Caco-2 (cell line): ENCODE measurements around the gene FTCD. TPM values are rescaled to one million over a fixed set of nuclear protein-coding genes. Genes with fewer than 3 reads are reported as not detected.

Experiments
- BruUV-seq: library from RNA; stranded (reverse); fragments of 400-500 nt; replicated peaks from 2 replicates; lab custom pipeline; 2021; lab: Mats Ljungman, UMichigan
- CTCF ChIA-PET: fragments of 300-600 bp; sonication (Branson Sonifier 250); formaldehyde crosslinking; loops from one replicate; lab custom pipeline; 2022; ENCODE audit warnings: antibody characterized with exemption; lab: Charles Lee
- POLR2A ChIA-PET: fragments of 300-600 bp; sonication (Branson Sonifier 250); formaldehyde crosslinking; loops from one replicate; lab custom pipeline; 2022; ENCODE audit warnings: antibody characterized with exemption; lab: Charles Lee
- DNase-seq, 2 experiments: peaks; one replicate each; pipeline versions ENCODE4 v3.0.0 to v3.0.0-alpha.2; 2020 to 2022
- H3K27me3 ChIP-seq: replicated peaks from 2 replicates; pipeline ENCODE4 v1.6.0; 2011; ENCODE audit warnings: low read length; ENCODE audit not compliant: control insufficient read depth, insufficient read depth
- H3K36me3 ChIP-seq: 2 replicates; pipeline ENCODE4 v1.5.1; 2011; ENCODE audit warnings: low read length; ENCODE audit not compliant: control insufficient read depth, insufficient read depth
- H3K4me1 ChIP-seq: fragments of 250-450 bp; sonication (Bioruptor Pico); 2 replicates; pipeline ENCODE4 v1.5.1; 2020; ENCODE audit warnings: mild to moderate bottlenecking
- H3K4me3 ChIP-seq: 2 replicates; pipeline ENCODE4 v1.5.1; 2011; ENCODE audit warnings: low read depth, mild to moderate bottlenecking, control low read depth, low read length
- H3K9me3 ChIP-seq: fragments of 250-450 bp; sonication (Bioruptor Pico); 2 replicates; pipeline ENCODE4 v1.5.1; 2020; ENCODE audit warnings: mild to moderate bottlenecking, moderate library complexity
- H3K27ac Mint-ChIP-seq: one replicate; pipeline ENCODE4 v1.8.0; 2022; ENCODE audit warnings: mixed read lengths; ENCODE audit not compliant: unreplicated experiment
- H3K27me3 Mint-ChIP-seq: one replicate; pipeline ENCODE4 v1.8.0; 2022; ENCODE audit warnings: mixed read lengths; ENCODE audit not compliant: insufficient read depth, unreplicated experiment
- H3K36me3 Mint-ChIP-seq: one replicate; pipeline ENCODE4 v1.8.0; 2022; ENCODE audit warnings: mild to moderate bottlenecking, mixed read lengths; ENCODE audit not compliant: insufficient read depth, unreplicated experiment
- H3K4me1 Mint-ChIP-seq: one replicate; pipeline ENCODE4 v1.8.0; 2022; ENCODE audit warnings: low read depth, mixed read lengths; ENCODE audit not compliant: unreplicated experiment
- H3K4me3 Mint-ChIP-seq: one replicate; pipeline ENCODE4 v1.8.0; 2022; ENCODE audit warnings: mild to moderate bottlenecking, moderate library complexity, mixed read lengths; ENCODE audit not compliant: unreplicated experiment
- H3K9me3 Mint-ChIP-seq: one replicate; pipeline ENCODE4 v1.8.0; 2022; ENCODE audit warnings: mixed read lengths; ENCODE audit not compliant: unreplicated experiment
- intact Hi-C: fragments of 100-400 bp; cut with micrococcal nuclease; formaldehyde crosslinking; loops from one replicate; pipeline ENCODE4 v1.10.0; 2022; ENCODE audit not compliant: unreplicated experiment
- total RNA-seq: library from RNA; stranded (reverse); gene quantifications from 2 replicates; pipeline ENCODE4 v1.2.3, GENCODE V29; 2022
- TF ChIP-seq, protein P1 (sequence below), 2 experiments: fragments of 200-600 bp in 1 of 2; IDR thresholded peaks; 1 replicate in 1 of 2; 2 replicates in 1 of 2; pipeline versions ENCODE4 v1.5.1 to v1.8.0; 2011 to 2022; ENCODE audit warnings: antibody characterized with exemption in 1 of 2, control low read depth in 1 of 2, inconsistent platforms in 1 of 2, low read depth in 1 of 2, low read length in 1 of 2, mild to moderate bottlenecking in 1 of 2, moderate library complexity in 1 of 2; ENCODE audit not compliant: insufficient read depth in 1 of 2, severe bottlenecking in 1 of 2, unreplicated experiment in 1 of 2

Gene FTCD
- total RNA-seq, 1 experiment from 2014 or later: 3.5 TPM

- Histone ChIP-seq H3K36me3 (no peaks in the 10 kb centered on the region), H3K27me3 (no peaks in the 10 kb centered on the region), H3K4me1 (peaks cover 7% of the 10 kb centered on the region; the same call in 1 of the 2 replicates), H3K4me3 (no peak overlapping the region), H3K9me3 (peaks cover 6% of the 10 kb centered on the region; the same call in 1 of the 2 replicates)
- Mint-ChIP-seq H3K27ac (no peak overlapping the region), H3K4me3 (no peak overlapping the region), H3K36me3 (peaks cover 37% of the 10 kb centered on the region), H3K4me1 (peaks cover 11% of the 10 kb centered on the region), H3K9me3 (no peaks in the 10 kb centered on the region), H3K27me3 (no peaks in the 10 kb centered on the region)
- TF ChIP-seq, protein P1, sequence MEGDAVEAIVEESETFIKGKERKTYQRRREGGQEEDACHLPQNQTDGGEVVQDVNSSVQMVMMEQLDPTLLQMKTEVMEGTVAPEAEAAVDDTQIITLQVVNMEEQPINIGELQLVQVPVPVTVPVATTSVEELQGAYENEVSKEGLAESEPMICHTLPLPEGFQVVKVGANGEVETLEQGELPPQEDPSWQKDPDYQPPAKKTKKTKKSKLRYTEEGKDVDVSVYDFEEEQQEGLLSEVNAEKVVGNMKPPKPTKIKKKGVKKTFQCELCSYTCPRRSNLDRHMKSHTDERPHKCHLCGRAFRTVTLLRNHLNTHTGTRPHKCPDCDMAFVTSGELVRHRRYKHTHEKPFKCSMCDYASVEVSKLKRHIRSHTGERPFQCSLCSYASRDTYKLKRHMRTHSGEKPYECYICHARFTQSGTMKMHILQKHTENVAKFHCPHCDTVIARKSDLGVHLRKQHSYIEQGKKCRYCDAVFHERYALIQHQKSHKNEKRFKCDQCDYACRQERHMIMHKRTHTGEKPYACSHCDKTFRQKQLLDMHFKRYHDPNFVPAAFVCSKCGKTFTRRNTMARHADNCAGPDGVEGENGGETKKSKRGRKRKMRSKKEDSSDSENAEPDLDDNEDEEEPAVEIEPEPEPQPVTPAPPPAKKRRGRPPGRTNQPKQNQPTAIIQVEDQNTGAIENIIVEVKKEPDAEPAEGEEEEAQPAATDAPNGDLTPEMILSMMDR (IDR thresholded peaks at IDR 0.05; ENCODE audit: insufficient read depth in 1 of 2, low read depth in 1 of 2, low read length in 1 of 2, severe bottlenecking in 1 of 2, unreplicated experiment in 1 of 2): no peak
- CTCF ChIA-PET: no interaction called here
- POLR2A ChIA-PET: no interaction called here
- BruUV-seq: no TSS peak
- peak in 1 of 2 experiments; percentile 33 for DNase-seq
- intact Hi-C loops: no loop called here
Measured at GRCh38 chr21:46160907-46161632, 5.7 kb upstream of the FTCD start.

DNA sequence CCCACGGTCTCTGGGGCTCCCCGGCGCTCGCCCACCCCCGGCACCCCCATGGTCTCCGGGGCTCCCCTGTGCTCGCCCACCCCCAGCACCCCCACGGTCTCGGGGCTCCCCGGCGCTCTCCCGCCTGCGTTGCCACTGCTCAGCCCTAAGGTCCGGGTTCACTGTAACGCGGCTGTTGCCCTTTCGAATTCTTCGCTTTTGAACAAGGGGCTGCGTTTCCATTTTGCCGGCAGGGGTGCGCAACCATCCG is 5.2 kb upstream of the FTCD start:
- no peak overlapping the region for H3K4me3 Mint-ChIP-seq
- no TSS peak for BruUV-seq
- intact Hi-C loops: no loop called here
- Histone ChIP-seq H3K4me1 (peaks cover 5% of the 10 kb centered on the region; the same call in 1 of the 2 replicates), H3K36me3 (no peaks in the 10 kb centered on the region), H3K4me3 (no peak overlapping the region), H3K9me3 (peaks cover 6% of the 10 kb centered on the region; the same call in 1 of the 2 replicates), H3K27me3 (no peaks in the 10 kb centered on the region)
- no peaks in the 10 kb centered on the region for H3K9me3 Mint-ChIP-seq
- POLR2A ChIA-PET: no interaction called here
- H3K36me3 Mint-ChIP-seq: peaks cover 37% of the 10 kb centered on the region
- H3K27ac Mint-ChIP-seq: no peak overlapping the region
- no peaks in the 10 kb centered on the region for H3K27me3 Mint-ChIP-seq
- CTCF ChIA-PET: no interaction called here
- peaks cover 16% of the 10 kb centered on the region for H3K4me1 Mint-ChIP-seq
- TF ChIP-seq, protein P1 (IDR thresholded peaks at IDR 0.05; ENCODE audit: insufficient read depth in 1 of 2, low read depth in 1 of 2, low read length in 1 of 2, severe bottlenecking in 1 of 2, unreplicated experiment in 1 of 2): no peak
- no peak for DNase-seq

DNA sequence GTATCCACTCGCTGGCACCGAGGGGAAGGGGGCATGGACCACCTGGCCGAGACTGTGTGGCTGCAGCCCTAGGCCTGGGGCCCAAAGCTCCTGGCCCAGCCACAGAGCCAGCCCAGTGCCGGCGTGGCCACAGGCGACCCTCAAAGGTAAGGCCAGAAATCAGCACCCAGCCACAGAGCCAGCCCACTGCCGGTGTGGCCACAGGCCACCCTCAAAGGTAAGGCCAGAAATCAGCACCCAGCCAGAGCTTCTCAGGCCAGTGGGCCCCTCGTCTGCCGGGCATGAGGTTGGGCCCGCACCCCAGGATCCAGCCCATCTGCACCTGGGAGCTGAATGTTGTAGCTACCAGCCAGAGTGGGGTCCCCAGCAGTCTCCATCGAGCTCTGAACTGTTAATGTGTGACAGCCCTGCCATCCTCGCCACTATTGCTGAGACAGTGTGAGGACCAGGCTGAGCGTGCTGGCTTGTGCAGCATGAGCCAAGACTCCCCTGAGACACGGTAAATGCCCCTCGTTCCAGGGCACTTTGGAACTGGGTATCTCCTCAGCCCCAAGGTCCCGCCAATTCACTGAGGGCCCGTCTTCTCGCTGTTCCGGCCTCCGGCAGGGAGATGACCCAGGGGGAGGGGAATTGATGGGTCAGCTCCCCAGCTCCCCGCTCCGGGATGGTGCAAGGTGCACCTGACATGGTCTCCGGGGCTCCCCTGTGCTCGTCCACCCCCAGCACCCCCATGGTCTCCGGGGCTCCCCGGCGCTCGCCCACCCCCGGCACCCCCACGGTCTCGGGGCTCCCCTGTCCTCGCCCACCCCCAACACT is 4.7 kb upstream of the FTCD start:
- Histone ChIP-seq H3K4me3 (no peak overlapping the region), H3K36me3 (no peaks in the 10 kb centered on the region), H3K4me1 (peaks cover 3% of the 10 kb centered on the region; the same call in 1 of the 2 replicates), H3K9me3 (peaks cover 6% of the 10 kb centered on the region; the same call in 1 of the 2 replicates), H3K27me3 (no peaks in the 10 kb centered on the region)
- intact Hi-C loops: no loop called here
- Mint-ChIP-seq H3K27ac (no peak overlapping the region), H3K4me3 (no peak overlapping the region), H3K36me3 (peaks cover 37% of the 10 kb centered on the region), H3K4me1 (peaks cover 11% of the 10 kb centered on the region), H3K9me3 (no peaks in the 10 kb centered on the region), H3K27me3 (no peaks in the 10 kb centered on the region)
- TF ChIP-seq, protein P1 (IDR thresholded peaks at IDR 0.05; ENCODE audit: insufficient read depth in 1 of 2, low read depth in 1 of 2, low read length in 1 of 2, severe bottlenecking in 1 of 2, unreplicated experiment in 1 of 2): no peak
- CTCF ChIA-PET: no interaction called here
- peak in 1 of 2 experiments; percentile 17 for DNase-seq
- POLR2A ChIA-PET: no interaction called here
- BruUV-seq: no TSS peak
